ENCODE data around the gene GJB4.
"Not testable (repeated sequence)": the region's sequence is repeated elsewhere in the genome, so short reads cannot be mapped to it uniquely, and the experiment has no call there.

The GJB4 gene

GRCh38 chr1:34794001-34794789, 34.7 kb downstream of the GJB4 start:
- FAIRE-seq = no peak

GRCh38 chr1:34794790-34795180, 35.2 kb downstream of the GJB4 start:
- no peak for FAIRE-seq
- DNase-seq (ENCODE audit: extremely low spot score, insufficient read length, low read depth) = no peak

More at GRCh38 chr1:34794001-34794789, 34.7 kb downstream of the GJB4 start:
- DNase-seq (ENCODE audit: extremely low spot score, insufficient read length, low read depth) = no peak

- DNase-seq (ENCODE audit: extremely low spot score, insufficient read length, low read depth) (no peak), FAIRE-seq (no peak)
Observed at GRCh38 chr1:34795916-34796315, 36.4 kb downstream of the GJB4 start.

- DNase-seq (ENCODE audit: extremely low spot score, insufficient read length, low read depth) (no peak), FAIRE-seq (peak; percentile 73)
Observed at GRCh38 chr1:34796990-34797389, 37.5 kb downstream of the GJB4 start.

- FAIRE-seq = no peak
- no peak for DNase-seq (ENCODE audit: extremely low spot score, insufficient read length, low read depth)
Observed at GRCh38 chr1:34800214-34800613, 40.7 kb downstream of the GJB4 start.

GRCh38 chr1:34803770-34804169, 44.2 kb downstream of the GJB4 start:
- no peak for FAIRE-seq
- no peak for DNase-seq (ENCODE audit: extremely low spot score, insufficient read length, low read depth)

GRCh38 chr1:34806396-34806795, 46.9 kb downstream of the GJB4 start:
- no peak for DNase-seq (ENCODE audit: extremely low spot score, insufficient read length, low read depth)
- no peak for FAIRE-seq

GRCh38 chr1:34808051-34808810, 48.7 kb downstream of the GJB4 start:
- DNase-seq (ENCODE audit: extremely low spot score, insufficient read length, low read depth) = no peak
- FAIRE-seq = no peak

- FAIRE-seq; DNase-seq (ENCODE audit: extremely low spot score, insufficient read length, low read depth): not testable (repeated sequence)
Observed at GRCh38 chr1:34810781-34811180, 51.2 kb downstream of the GJB4 start.
